Activated naive CD4-positive, alpha-beta T cell (primary cell): ENCODE data around the gene ARAF.
"Not testable (repeated sequence)": the region's sequence is repeated elsewhere in the genome, so short reads cannot be mapped to it uniquely, and the experiment has no call there.

Experiments
- DNase-seq, 4 experiments: peaks; one replicate each; lab custom pipeline; 2025; lab: John Stamatoyannopoulos, UW

The ARAF gene

DNA sequence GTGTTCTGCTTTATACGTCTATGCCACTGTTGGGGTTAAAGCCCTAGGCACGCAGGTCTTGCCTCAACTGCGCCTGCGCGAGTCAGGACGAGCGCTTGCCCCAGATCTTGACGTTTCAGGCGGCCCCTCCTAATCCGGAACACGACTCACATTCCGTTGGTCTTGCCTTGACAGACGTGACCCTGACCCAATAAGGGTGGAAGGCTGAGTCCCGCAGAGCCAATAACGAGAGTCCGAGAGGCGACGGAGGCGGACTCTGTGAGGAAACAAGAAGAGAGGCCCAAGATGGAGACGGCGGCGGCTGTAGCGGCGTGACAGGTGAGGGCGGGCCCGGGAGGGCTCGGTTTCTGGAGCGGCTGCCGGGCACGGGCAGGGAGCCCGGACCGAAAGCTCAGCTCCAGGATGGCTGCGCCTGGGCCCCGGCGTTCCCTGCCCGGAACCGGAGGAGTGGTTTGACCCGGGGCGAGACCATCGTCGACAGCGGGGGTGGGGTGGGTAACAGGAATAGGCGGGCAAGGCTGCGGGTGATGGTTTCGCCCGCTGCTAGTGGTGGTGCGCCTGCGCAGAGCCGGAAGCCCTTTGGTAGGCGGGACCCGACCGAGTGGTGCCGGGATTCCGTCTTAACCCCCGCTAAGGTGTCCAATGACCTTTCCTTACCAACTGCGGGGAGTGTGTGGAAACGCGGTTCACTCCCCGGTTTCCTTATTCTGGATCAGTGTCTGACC, at the start of gene ARAF:
Gene ARAF, plus strand, starts transcription at position 272 of the 725 bp plus-strand sequence. CDS start 1,763 bp downstream, outside the sequence.
- DNase-seq = peak; percentile 67 to 87 (median 78)

DNA sequence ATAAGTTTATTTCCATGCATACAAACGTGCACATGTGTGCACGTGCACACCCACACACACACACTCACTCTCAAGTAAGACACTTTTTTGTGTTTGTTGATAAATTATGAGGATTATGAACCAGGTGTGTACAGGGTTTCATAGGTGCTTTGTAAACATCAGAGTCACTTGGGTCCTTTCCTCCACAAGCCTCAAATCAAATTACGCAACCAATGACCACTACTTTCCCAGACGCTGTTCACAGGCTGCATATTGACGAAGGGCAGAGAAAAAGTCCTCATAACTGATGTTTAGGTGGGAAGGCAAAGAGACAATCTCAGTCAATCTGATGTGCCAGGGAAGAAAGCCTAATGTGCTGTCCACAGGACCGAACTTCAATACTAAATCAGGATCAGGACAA, 48.6 kb upstream of the ARAF start:
- not testable (repeated sequence) for DNase-seq

- DNase-seq = peak in 1 of 4 experiments; percentile 6
Observed at GRCh38 chrX:47513034-47513965, 47.7 kb upstream of the ARAF start.

DNA sequence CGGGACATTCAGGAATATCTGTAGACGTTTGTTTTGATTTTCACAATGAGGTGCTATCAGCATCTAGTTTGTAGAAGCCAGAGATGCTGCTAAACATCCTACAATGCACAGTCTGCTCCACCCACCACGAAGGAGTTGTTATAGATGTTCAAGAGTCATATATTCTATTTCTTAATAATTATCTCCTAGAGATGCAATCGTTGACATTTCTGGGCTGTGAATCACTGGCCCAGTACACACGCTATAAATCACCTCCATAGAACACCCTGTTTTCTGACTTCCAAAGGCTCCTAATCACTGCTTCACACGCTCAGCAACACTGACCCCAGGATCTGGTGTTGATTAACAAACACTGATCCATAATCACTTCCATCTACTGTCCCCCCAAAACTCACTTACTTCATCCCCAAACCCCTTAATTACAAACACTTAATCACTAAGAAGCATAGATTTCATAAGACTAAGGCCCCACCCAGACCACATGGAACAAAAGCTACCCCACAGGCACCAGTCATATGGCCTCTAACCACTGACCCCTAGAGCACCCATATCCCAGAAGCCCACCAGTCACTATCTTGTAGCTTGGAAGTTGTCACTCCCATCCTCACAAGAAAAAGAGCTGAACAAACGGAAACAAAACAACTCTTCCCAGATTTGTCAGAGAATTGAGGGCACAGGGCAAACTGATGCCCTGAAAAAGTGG, 46.3 kb upstream of the ARAF start:
- no peak for DNase-seq

- DNase-seq = no peak
Observed at GRCh38 chrX:47515941-47516665, 44.9 kb upstream of the ARAF start.

DNA sequence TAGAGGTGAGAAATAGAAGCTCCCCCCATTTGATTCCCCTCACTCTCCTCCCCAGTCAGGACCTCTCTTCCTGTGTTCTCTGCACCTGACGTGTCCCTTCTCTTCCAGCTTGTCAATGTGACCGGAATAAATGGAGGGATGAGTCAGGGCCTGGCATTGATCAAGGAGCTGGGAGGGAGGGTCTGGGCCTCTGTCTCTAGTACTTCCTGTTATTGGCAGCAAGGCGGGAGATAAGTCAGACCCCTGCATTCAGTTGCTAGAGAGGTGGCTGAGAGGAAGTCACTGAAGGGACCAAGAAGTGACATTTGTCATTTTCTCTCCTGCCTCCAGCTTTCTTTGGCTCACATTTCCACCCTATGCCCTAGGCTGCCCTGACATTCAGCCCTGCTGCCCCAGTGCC, 42.9 kb upstream of the ARAF start:
- DNase-seq = no peak

DNA sequence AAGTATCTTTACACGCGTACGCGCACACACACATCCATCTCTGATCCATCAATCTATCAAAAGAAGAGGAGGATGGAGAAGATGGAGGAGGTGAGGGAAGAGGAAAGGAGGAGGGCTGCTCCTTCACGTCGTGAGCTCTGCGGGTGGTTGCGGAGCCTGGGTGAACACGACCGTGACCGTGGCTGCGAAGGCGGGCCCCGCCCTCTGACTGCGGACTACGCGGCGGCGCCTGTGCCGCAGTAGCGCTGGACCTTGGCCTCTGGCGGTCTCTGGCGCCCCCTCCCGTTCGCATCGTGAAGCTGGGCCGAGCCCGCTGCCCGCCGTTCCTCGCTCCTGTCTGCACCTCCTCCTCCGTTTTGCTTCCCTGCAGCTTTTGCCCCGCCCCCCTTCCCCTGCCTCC, 37.7 kb upstream of the ARAF start:
- peak; percentile 40 to 72 (median 56) for DNase-seq

GRCh38 chrX:47523713-47524166, 37.3 kb upstream of the ARAF start:
- DNase-seq = no peak

DNA sequence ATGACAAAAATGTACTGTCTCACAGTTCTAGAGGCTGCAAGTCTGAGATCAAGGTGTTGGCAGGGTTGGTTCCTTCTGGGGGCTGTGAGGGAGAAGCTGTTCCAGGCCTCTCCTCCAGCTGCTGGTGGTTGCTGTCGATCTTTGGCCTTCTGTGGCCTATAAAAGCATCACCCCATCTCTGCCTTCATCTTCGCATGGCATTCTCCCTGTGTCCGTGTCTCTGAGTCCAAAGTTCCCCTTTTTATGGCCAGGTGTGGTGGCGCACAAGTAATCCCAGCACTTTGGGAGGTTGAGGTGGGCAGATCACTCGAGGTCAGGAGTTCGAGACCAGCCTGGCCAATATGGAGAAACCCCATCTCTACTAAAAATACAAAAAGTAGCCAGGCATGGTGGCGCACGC, 31.5 kb upstream of the ARAF start:
- DNase-seq = no peak

GRCh38 chrX:47530049-47530448, 31.0 kb upstream of the ARAF start:
- no peak for DNase-seq

- no peak for DNase-seq
Observed at GRCh38 chrX:47539860-47540259, 21.1 kb upstream of the ARAF start.

GRCh38 chrX:47540754-47541538, 20.1 kb upstream of the ARAF start:
- DNase-seq = no peak

- no peak for DNase-seq
Observed at GRCh38 chrX:47543496-47543895, 17.5 kb upstream of the ARAF start.

DNA sequence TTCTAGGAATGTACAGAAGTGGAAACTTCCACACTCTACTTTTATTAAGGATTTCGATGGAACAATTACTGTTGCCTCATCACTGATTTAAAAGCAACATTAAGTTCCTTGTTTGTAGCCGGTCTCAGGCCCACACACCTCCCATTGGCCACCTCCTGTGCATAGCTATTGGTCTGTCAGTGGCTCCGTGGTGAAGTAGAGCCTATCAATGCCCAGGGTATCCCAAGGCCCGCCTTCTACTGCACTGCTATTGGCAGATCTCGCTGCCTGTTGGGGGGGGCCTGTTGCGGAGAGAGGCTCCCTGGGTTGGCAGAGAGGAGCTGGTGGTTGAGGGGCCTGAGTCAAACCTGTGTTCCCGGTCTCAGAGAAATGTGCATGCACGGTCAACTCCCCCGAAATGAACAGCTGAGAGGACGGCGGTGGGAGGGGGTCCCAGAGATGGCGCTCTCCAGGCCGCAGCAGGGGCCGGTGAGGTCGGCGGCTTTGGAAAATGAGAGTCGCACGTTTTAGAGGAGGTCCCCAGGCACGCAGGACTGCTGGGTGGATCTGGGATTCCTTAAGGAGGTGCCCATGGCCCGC, 4.9 kb upstream of the ARAF start:
- peak; percentile 21 to 73 (median 54) for DNase-seq

- DNase-seq = no peak
Observed at GRCh38 chrX:47558436-47558835, 2.6 kb upstream of the ARAF start.

GRCh38 chrX:47560179-47560933, 649 bp upstream of the ARAF start:
- DNase-seq = no peak

DNA sequence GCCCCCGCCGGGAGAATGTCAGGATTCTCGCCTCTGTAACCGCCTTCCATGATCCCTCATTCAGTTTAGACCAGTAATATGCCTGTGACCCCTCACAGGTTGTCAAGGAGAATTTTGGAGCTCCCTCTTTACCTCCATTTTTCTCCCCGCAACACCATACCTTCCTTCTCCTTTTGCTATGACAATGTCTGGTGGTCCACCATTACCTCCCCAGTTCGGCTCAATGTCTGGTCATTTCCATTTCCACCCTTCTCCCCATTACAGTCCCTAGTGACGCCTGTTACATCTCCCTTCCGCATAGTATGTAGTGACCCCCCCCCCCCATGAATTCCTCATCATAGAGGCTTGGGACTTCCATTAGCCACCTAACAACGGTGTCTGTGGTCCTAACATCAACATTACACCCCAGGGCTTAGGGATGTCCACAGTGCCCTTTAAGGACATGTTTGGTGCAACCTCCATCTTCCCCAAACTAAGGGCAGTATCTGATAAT, 700 bp downstream of the ARAF start:
- DNase-seq = no peak

DNA sequence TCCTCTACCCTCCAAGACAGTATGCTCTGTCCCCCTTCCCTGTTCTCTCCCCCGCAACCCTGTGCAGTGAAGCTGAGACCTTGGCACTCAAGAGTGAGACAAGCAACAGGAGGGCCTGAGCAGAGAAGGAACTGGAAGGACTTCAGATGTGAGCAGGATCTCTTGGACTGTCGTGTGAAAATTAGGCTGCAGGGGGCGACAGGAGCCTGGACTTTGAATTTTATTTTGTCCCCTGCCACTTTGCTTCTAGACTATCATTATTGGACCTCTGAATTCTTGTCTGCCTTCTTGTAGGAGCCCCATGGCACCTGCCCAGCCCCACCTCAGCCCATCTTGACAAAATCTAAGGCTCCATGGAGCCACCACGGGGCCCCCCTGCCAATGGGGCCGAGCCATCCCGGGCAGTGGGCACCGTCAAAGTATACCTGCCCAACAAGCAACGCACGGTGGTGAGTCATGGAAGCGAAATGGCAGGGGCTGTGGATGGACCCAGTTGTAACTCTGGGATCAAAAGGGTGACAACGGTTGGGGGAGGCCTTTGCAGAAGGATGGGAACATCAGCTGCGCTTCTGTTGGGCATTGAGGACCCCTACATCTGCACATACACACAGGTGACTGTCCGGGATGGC, 1.7 kb downstream of the ARAF start:
- DNase-seq = no peak

GRCh38 chrX:47563801-47564315, 2.9 kb downstream of the ARAF start:
- no peak for DNase-seq
